Measurements from ENCODE around the gene ENPP1. TPM values are rescaled to one million over a fixed set of nuclear protein-coding genes. Genes with fewer than 3 reads are reported as not detected.

The ENPP1 gene
- total RNA-seq, 1 experiment from 2014 or later = 6.5 TPM

DNA sequence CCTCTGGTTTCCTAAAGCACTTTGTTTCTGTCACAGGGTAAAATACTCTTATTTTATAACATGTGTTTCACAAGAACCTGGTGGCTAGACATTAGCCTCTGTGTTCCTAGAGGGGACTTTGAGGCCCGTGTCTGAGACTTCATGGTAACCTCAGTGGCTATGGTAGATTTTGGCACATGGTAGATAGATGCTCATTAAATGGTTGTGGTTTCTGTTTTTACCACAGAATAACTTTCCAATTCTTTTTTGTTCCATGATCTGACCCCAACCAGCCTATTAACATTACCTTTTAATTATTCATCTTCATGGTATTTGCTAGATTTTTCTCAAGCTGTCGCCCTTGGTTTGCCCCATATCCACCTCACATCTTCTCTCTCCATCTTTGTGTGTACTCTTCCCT lies 109.0 kb downstream of the ENPP1 start:
- RAD21 ChIA-PET (ENCODE audit: low non-redundant PET in 1 of 2, low total read pairs in 2 of 2, uncharacterized antibody in 2 of 2, unreplicated experiment in 2 of 2) = no interaction called here

More for the DNA sequence above, 109.0 kb downstream of the ENPP1 start:
- no peaks in the 10 kb centered on the region for H3K9me2 ChIP-seq (ENCODE audit: insufficient read depth)
- H3K4me3 ChIP-seq (replicated peaks in 1 of 2; ENCODE audit: low read depth in 1 of 2, low read length in 2 of 2) = no peak overlapping the region
- H3K27me3 ChIP-seq (ENCODE audit: insufficient read depth, low read length) = no peaks in the 10 kb centered on the region
- ATAC-seq = no peak
- H3K4me1 ChIP-seq (ENCODE audit: control insufficient read depth in 1 of 2, insufficient read depth in 2 of 2, low read length in 2 of 2) = 0 out of 4 replicates have a peak, but pooled peaks cover 0 to 7% of the 10 kb centered on the region in 2 experiments
- POLR2A ChIA-PET = no interaction called here
- no peaks in the 10 kb centered on the region for H4K20me1 ChIP-seq (ENCODE audit: insufficient read depth)
- CTCF ChIA-PET = interaction anchor here (1.2 to 2.6 kb wide), 3 partner anchors 7 to 222 kb away, joined by 3 to 28 read pairs (median 7); no protein-coding TSS in a partner anchor
- BruUV-seq (replicated peaks) = no TSS peak
- no peak overlapping the region for H2AFZ ChIP-seq (ENCODE audit: low read depth, low read length, poor library complexity, severe bottlenecking)
- H3K27ac ChIP-seq (ENCODE audit: low read depth, low read length) = no peak overlapping the region
- no peak overlapping the region for H3K4me2 ChIP-seq (ENCODE audit: low read length)
- H3K79me2 ChIP-seq (ENCODE audit: insufficient read depth, low read length) = no peaks in the 10 kb centered on the region
- no peak for DNase-seq (ENCODE audit: low read depth, low spot score)
- H3K36me3 ChIP-seq (ENCODE audit: control insufficient read depth in 1 of 2, insufficient read depth in 2 of 2, low read length in 2 of 2) = no peaks in the 10 kb centered on the region
- H3K9me3 ChIP-seq (ENCODE audit: control insufficient read depth in 1 of 2, insufficient read depth in 1 of 2, low read depth in 1 of 2, low read length in 2 of 2) = no peaks in the 10 kb centered on the region
- TF ChIP-seq, protein P1, sequence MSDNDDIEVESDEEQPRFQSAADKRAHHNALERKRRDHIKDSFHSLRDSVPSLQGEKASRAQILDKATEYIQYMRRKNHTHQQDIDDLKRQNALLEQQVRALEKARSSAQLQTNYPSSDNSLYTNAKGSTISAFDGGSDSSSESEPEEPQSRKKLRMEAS (IDR thresholded peaks at IDR 0.05) = no peak
- TF ChIP-seq SRF (IDR thresholded peaks at IDR 0.05; ENCODE audit: low read depth) (no peak), FOSL1 (IDR thresholded peaks at IDR 0.05; ENCODE audit: low read depth) (no peak), CEBPB (IDR thresholded peaks at IDR 0.05; ENCODE audit: low read depth) (no peak), ZFX (IDR thresholded peaks at IDR 0.05) (no peak), SP1 (IDR thresholded peaks at IDR 0.05; ENCODE audit: low read depth) (no peak), YY1 (IDR thresholded peaks at IDR 0.05; ENCODE audit: extremely low read depth, insufficient replicate concordance, low read depth, low read length) (no peak), RAD21 (IDR thresholded peaks at IDR 0.05; ENCODE audit: low read depth) (no peak), POLR2AphosphoS5 (IDR thresholded peaks at IDR 0.05; ENCODE audit: low read depth, low read length) (no peak), EZH2 (IDR thresholded peaks at IDR 0.05) (no peak)
- TF ChIP-seq, protein P2, sequence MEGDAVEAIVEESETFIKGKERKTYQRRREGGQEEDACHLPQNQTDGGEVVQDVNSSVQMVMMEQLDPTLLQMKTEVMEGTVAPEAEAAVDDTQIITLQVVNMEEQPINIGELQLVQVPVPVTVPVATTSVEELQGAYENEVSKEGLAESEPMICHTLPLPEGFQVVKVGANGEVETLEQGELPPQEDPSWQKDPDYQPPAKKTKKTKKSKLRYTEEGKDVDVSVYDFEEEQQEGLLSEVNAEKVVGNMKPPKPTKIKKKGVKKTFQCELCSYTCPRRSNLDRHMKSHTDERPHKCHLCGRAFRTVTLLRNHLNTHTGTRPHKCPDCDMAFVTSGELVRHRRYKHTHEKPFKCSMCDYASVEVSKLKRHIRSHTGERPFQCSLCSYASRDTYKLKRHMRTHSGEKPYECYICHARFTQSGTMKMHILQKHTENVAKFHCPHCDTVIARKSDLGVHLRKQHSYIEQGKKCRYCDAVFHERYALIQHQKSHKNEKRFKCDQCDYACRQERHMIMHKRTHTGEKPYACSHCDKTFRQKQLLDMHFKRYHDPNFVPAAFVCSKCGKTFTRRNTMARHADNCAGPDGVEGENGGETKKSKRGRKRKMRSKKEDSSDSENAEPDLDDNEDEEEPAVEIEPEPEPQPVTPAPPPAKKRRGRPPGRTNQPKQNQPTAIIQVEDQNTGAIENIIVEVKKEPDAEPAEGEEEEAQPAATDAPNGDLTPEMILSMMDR (IDR thresholded peaks at IDR 0.05 in 2 of 3, conservative IDR thresholded peaks at IDR 0.05 in 1 of 3; ENCODE audit: borderline replicate concordance in 1 of 3, insufficient read depth in 1 of 3, low read depth in 2 of 3, low read length in 2 of 3) = no peak
- TF ChIP-seq, protein P3, sequence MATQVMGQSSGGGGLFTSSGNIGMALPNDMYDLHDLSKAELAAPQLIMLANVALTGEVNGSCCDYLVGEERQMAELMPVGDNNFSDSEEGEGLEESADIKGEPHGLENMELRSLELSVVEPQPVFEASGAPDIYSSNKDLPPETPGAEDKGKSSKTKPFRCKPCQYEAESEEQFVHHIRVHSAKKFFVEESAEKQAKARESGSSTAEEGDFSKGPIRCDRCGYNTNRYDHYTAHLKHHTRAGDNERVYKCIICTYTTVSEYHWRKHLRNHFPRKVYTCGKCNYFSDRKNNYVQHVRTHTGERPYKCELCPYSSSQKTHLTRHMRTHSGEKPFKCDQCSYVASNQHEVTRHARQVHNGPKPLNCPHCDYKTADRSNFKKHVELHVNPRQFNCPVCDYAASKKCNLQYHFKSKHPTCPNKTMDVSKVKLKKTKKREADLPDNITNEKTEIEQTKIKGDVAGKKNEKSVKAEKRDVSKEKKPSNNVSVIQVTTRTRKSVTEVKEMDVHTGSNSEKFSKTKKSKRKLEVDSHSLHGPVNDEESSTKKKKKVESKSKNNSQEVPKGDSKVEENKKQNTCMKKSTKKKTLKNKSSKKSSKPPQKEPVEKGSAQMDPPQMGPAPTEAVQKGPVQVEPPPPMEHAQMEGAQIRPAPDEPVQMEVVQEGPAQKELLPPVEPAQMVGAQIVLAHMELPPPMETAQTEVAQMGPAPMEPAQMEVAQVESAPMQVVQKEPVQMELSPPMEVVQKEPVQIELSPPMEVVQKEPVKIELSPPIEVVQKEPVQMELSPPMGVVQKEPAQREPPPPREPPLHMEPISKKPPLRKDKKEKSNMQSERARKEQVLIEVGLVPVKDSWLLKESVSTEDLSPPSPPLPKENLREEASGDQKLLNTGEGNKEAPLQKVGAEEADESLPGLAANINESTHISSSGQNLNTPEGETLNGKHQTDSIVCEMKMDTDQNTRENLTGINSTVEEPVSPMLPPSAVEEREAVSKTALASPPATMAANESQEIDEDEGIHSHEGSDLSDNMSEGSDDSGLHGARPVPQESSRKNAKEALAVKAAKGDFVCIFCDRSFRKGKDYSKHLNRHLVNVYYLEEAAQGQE (IDR thresholded peaks at IDR 0.05; ENCODE audit: low read depth) = no peak
- TF ChIP-seq, protein P4, sequence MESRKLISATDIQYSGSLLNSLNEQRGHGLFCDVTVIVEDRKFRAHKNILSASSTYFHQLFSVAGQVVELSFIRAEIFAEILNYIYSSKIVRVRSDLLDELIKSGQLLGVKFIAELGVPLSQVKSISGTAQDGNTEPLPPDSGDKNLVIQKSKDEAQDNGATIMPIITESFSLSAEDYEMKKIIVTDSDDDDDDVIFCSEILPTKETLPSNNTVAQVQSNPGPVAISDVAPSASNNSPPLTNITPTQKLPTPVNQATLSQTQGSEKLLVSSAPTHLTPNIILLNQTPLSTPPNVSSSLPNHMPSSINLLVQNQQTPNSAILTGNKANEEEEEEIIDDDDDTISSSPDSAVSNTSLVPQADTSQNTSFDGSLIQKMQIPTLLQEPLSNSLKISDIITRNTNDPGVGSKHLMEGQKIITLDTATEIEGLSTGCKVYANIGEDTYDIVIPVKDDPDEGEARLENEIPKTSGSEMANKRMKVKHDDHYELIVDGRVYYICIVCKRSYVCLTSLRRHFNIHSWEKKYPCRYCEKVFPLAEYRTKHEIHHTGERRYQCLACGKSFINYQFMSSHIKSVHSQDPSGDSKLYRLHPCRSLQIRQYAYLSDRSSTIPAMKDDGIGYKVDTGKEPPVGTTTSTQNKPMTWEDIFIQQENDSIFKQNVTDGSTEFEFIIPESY (IDR thresholded peaks at IDR 0.05; ENCODE audit: extremely low read depth, insufficient replicate concordance, low read length) = no peak
- intact Hi-C loops (cut with micrococcal nuclease) = no loop called here
- no peak overlapping the region for H3K9ac ChIP-seq (ENCODE audit: low read length)

All from HCT116 (cell line).